Common myeloid progenitor, CD34-positive (primary cell): ENCODE results near the gene LRRC23.
"Not testable (repeated sequence)": the region's sequence is repeated elsewhere in the genome, so short reads cannot be mapped to it uniquely, and the experiment has no call there.

Experiments used
- CTCF ChIA-PET: fragments of 350-600 bp; sonication (Branson Sonifier 250); formaldehyde crosslinking; loops from one replicate; lab custom pipeline; 2021; ENCODE audit warnings: antibody characterized with exemption; lab: Charles Lee
- POLR2A ChIA-PET: fragments of 350-600 bp; sonication (Branson Sonifier 250); formaldehyde crosslinking; loops from one replicate; lab custom pipeline; 2021; ENCODE audit warnings: antibody characterized with exemption; lab: Charles Lee
- DNase-seq, 3 donors: peaks; one replicate each; pipeline versions ENCODE4 v3.0.0 to v3.0.0-alpha.2; 2013
- H3K27ac ChIP-seq, 2 experiments: 1 replicate in 1 of 2; 2 replicates in 1 of 2; pipeline ENCODE4 v1.7.0; 2013; ENCODE audit warnings: inconsistent platforms in 2 of 2, low read length in 2 of 2, mild to moderate bottlenecking in 2 of 2, low read depth in 1 of 2, moderate library complexity in 1 of 2; ENCODE audit not compliant: severe bottlenecking in 2 of 2, insufficient read depth in 1 of 2, poor library complexity in 1 of 2
- H3K27me3 ChIP-seq, 5 experiments: replicated peaks in 2 of 5; 1 replicate in 3 of 5; 2 replicates in 2 of 5; pipeline versions ENCODE4 v1.6.1 to v1.7.0; 2013; ENCODE audit warnings: low read length in 4 of 5, mild to moderate bottlenecking in 2 of 5, moderate library complexity in 2 of 5, inconsistent platforms in 1 of 5; ENCODE audit not compliant: insufficient read depth in 5 of 5, control insufficient read depth in 4 of 5
- H3K36me3 ChIP-seq, 4 experiments: 1 replicate in 2 of 4; 2 replicates in 2 of 4; pipeline versions ENCODE4 v1.6.1 to v1.7.0; 2013; ENCODE audit warnings: low read length in 3 of 4, control low read depth in 1 of 4, mild to moderate bottlenecking in 1 of 4; ENCODE audit not compliant: control insufficient read depth in 4 of 4, insufficient read depth in 4 of 4
- H3K4me1 ChIP-seq, 4 experiments: 1 replicate in 3 of 4; 2 replicates in 1 of 4; pipeline versions ENCODE4 v1.6.1 to v1.7.1; 2013; ENCODE audit warnings: low read length in 3 of 4, mild to moderate bottlenecking in 3 of 4, control low read depth in 1 of 4, inconsistent platforms in 1 of 4, moderate library complexity in 1 of 4; ENCODE audit not compliant: control insufficient read depth in 4 of 4, insufficient read depth in 4 of 4; ENCODE audit errors: control extremely low read depth in 1 of 4
- H3K4me3 ChIP-seq, 7 experiments: 1 replicate in 4 of 7; 2 replicates in 3 of 7; pipeline versions ENCODE4 v1.5.1 to v1.7.0; 2013; ENCODE audit warnings: mild to moderate bottlenecking in 7 of 7, low read length in 6 of 7, moderate library complexity in 6 of 7, inconsistent platforms in 2 of 7, low read depth in 2 of 7, control low read depth in 1 of 7; ENCODE audit not compliant: insufficient read depth in 4 of 7, control insufficient read depth in 1 of 7; ENCODE audit errors: extremely low read depth in 1 of 7
- H3K9me3 ChIP-seq, 5 experiments: 1 replicate in 4 of 5; 2 replicates in 1 of 5; pipeline versions ENCODE4 v1.6.1 to v1.7.1; 2013; ENCODE audit warnings: low read length in 4 of 5, mild to moderate bottlenecking in 2 of 5, inconsistent platforms in 1 of 5, low read depth in 1 of 5, moderate library complexity in 1 of 5; ENCODE audit not compliant: control insufficient read depth in 4 of 5, insufficient read depth in 2 of 5; ENCODE audit errors: control extremely low read depth in 1 of 5
- WGBS: methylation state at CpG from one replicate; pipeline ENCODE4 v1.1.5; 2013; ENCODE audit not compliant: insufficient coverage; 5-methylcytosine and 5-hydroxymethylcytosine counted together

LRRC23 gene

DNA sequence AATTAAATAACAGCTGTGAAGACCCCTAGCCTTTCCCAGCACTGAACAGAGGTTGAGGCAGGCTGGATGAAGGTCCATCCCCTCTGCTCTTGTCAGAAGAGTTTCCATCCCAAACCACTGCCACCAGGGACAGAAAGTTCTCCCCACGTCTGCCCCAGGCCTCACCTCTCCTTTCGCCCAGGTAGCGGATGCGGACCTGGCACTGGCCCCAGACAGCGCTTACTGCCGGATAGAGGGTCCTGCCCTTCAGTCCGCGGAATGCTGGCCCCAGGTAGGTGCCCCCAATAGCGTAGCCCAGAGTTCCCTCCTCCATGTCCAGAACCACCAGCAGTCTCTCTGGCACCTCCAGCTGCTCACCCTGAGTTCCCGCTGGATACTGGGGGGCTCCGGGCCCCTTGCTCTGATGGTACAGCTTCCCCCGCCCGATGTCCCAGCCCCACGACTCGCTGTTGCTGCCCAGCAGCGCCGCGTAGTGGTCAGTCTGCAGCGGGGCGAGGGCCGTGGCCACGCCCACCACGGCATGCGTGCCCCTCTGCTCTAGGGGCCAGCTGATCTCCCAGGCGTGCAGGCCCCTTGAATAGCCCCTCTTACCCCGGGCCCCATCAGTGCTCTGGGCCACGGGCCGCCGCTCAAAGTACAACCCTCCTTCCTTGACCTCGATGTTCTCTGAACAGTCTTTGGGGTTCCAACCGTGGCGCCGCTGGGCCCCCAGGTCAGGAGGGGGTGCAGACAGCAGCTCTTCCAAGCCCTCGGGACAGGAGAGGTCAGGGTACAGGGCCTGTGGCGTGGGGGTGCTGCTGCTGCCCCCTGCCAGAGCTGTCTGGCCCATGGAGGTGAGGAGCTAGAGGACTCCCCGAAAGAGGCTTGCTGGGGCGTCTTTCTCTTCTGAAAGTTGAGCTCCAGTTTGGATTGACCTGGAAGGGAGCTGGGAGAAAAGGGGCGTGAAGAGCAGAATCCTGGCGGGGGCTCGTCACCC, 32.3 kb upstream of the LRRC23 start:
- CTCF ChIA-PET, result interaction anchor here (0.6 to 9.4 kb wide), 40 partner anchors 9 to 241 kb away, joined by 3 to 105 read pairs (median 4); partner anchors contain the start of genes C12orf57, CDCA3, ENO2 and LRRC23
- peak; percentile 75 to 84 (median 82) for DNase-seq
- Histone ChIP-seq H3K9me3 (no peaks in the 10 kb centered on the region), H3K27me3 (no peaks in the 10 kb centered on the region), H3K4me1 (peaks cover 18 to 68% (median 61%) of the 10 kb centered on the region in 4 experiments), H3K4me3 (peak overlapping the region; percentile 76 to 94 (median 79)), H3K27ac (peak overlapping the region; percentile 55 to 86), H3K36me3 (peaks cover 4 to 29% (median 22%) of the 10 kb centered on the region in 4 experiments)
- POLR2A ChIA-PET, result interaction anchor here (0.7 to 2.6 kb wide), 8 partner anchors 18 to 236 kb away, joined by 3 to 21 read pairs (median 4); partner anchors contain the start of genes C12orf57, C1RL, RNU7-1 and USP5
- 2% methylated on average over 37 of the region's 40 CpGs for WGBS

DNA sequence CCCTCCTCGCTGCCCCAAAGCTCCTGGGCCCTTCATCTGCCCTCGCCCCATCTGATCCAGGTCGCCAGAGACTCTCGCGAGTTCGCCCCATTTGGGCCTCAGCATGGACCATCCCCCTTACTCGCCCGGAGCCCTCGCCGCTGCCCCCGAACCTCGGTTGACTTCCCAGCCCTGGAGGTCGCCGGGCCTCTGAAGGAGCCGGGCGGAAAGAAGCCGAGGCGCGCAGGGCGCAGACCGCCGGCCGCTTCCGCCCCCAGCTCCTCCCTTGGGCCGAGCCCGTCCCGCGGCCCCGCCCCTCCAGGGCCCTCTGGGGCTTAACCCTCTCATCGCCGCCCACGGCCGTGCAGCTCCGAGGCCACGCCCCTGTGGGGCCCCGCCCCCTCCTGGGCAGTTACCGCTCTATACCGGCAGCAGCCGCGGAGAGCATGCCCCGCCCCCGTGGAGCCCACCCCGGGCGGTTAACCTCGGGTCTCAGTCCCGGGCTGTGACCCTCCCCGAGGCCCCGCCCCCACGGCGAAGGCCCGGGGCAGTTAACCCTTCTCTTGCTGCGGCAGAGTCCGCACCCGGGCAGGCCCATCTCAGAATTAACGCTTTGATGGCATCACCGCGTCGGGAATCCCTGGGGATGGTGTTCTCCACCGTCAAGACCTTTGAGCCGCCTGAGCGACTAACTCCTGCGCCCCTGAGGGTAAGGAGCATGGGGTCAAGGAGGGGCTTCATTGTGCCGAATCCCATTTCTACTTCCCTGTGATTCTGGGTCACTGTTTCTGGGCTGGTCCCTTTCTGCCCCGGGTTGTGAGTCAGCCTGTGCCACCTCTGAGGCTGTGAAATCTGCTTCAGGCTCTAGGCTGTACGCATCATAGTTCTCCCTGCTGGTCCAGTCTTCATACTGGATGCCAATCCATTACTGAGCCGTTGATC, 31.3 kb upstream of the LRRC23 start, which contains the start of gene SPSB2:
Gene SPSB2, minus strand, starts transcription at position 210 of the 921 bp plus-strand sequence. CDS start 402 bp downstream, outside the sequence.
- Histone ChIP-seq H3K4me3 (peak within 1 kb of the TSS; percentile 77 to 94 (median 82)), H3K9me3 (no peaks in the 10 kb centered on the region), H3K4me1 (peaks cover 16 to 63% (median 55%) of the 10 kb centered on the region in 4 experiments), H3K27me3 (no peaks in the 10 kb centered on the region), H3K27ac (peak within 1 kb of the TSS; percentile 55 to 86), H3K36me3 (peaks cover 4 to 29% (median 22%) of the 10 kb centered on the region in 4 experiments)
- ChIA-PET CTCF (interaction anchor here (0.7 to 9.4 kb wide), 35 partner anchors 9 to 238 kb away, joined by 3 to 105 read pairs (median 5); partner anchors contain the start of genes C12orf57, CDCA3, LRRC23 and MLF2), POLR2A (interaction anchor here (0.9 to 2.6 kb wide), 6 partner anchors 17 to 235 kb away, joined by 3 to 21 read pairs (median 5); partner anchors contain the start of genes C12orf57, C1RL, RNU7-1 and USP5)
- WGBS, result under 1% methylated on average over 49 of the region's 66 CpGs
- peak; percentile 98 to 99 (median 99) for DNase-seq

DNA sequence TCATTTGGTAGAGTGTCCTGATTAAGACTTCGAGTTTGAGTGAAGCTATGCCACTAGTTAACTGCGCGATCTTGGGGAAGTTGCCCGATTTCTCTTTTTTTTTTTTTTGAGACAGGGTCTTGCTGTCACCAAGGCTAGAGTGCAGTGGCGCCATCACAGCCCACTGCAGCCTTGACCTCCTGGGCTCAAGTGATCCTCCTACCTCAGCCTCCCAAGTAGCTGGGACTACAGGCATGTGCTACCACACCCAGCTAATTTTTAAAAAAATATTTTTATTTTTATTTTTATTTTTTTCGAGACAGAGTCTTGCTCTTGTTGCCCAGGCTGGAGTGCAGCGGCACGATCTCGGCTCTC, 30.6 kb upstream of the LRRC23 start:
- H3K27me3 ChIP-seq, H3K9me3 ChIP-seq, DNase-seq: not testable (repeated sequence)
- WGBS, result 41% methylated on average over 8 of the region's 9 CpGs
- ChIA-PET CTCF (interaction anchor here (0.7 to 9.4 kb wide), 10 partner anchors 8 to 237 kb away, joined by 3 to 105 read pairs (median 6); partner anchors contain the start of gene LRRC23), POLR2A (interaction anchor here (1.2 to 2.6 kb wide), 2 partner anchors 17 to 22 kb away, joined by 4 to 21 read pairs; partner anchors contain the start of gene USP5)
- Histone ChIP-seq H3K4me1 (peaks cover 10 to 56% (median 49%) of the 10 kb centered on the region in 4 experiments), H3K4me3 (peak overlapping the region; percentile 50 to 94 (median 80)), H3K36me3 (peaks cover 4 to 27% (median 21%) of the 10 kb centered on the region in 4 experiments), H3K27ac (peak overlapping the region; percentile 20 to 77)

DNA sequence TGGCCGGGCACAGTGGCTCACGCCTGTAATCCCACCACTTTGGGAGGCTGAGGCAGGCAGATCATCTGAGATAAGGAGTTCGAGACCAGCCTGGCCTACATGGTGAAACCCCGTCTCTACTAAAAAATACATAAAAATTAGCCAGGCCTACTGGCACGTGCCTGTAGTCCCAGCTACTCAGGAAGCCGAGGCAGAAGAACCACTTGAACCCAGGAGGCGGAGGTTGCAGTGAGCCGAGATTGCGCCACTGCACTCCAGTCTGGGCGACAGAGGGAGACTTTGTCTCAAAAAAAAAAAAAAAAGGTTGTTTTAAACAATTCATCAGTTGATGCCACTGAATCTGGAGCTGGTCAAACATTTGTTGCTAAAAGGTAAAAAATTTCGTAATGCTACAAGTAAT, 24.8 kb upstream of the LRRC23 start:
- 100% methylated on average over 7 of the region's 11 CpGs for WGBS

DNA sequence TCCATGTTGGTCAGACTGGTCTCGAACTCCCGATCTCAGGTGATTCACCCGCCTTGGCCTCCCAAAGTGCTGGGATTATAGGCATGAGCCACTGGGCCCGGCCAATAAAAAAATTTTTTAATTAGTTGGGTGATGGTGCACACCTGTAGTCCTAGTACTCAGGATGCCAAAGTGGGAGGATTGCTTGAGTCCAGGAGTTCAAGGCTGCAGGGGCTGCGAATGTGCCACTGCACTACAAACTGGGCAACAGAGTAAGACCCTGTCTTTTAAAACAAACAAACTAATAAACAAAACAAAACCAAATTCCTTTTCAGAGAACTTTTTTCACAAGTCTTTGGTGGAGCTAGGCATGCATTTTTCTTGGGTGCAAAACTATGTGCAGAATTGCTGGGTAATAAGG, 21.4 kb upstream of the LRRC23 start:
- WGBS, result no CpG with 5 or more reads among the region's 5 CpGs

More for the DNA sequence above, 24.8 kb upstream of the LRRC23 start:
- H3K27ac ChIP-seq, H3K4me3 ChIP-seq, H3K27me3 ChIP-seq, H3K9me3 ChIP-seq, DNase-seq: not testable (repeated sequence)
- peaks cover 4 to 12% (median 7%) of the 10 kb centered on the region in 4 experiments for H3K4me1 ChIP-seq
- ChIA-PET POLR2A (interaction anchor here (0.7 kb wide), 1 partner anchor 64 kb away, joined by 7 read pairs; the partner anchor contains the start of gene RNU7-1), CTCF (interaction anchor here (0.7 to 0.8 kb wide), 3 partner anchors 10 to 644 kb away, joined by 3 to 4 read pairs (median 3); no protein-coding TSS in a partner anchor)
- peaks cover 2 to 17% (median 12%) of the 10 kb centered on the region in 4 experiments for H3K36me3 ChIP-seq

GRCh38 chr12:6883683-6884082, 20.9 kb upstream of the LRRC23 start:
- Histone ChIP-seq H3K27ac (no peak overlapping the region), H3K4me1 (peaks cover 0 to 6% (median 4%) of the 10 kb centered on the region in 4 experiments), H3K27me3 (no peaks in the 10 kb centered on the region), H3K9me3 (no peaks in the 10 kb centered on the region), H3K4me3 (no peak overlapping the region), H3K36me3 (peaks cover 2 to 20% (median 13%) of the 10 kb centered on the region in 4 experiments)
- DNase-seq, result no peak
- POLR2A ChIA-PET, result no interaction called here
- CTCF ChIA-PET, result interaction anchor here (1.0 to 4.0 kb wide), 2 partner anchors 9 to 11 kb away, joined by 3 to 26 read pairs; partner anchors contain the start of gene SPSB2
- 98% methylated on average over 11 of the region's 11 CpGs for WGBS

More for the DNA sequence above, 21.4 kb upstream of the LRRC23 start:
- no peak overlapping the region for H3K27ac ChIP-seq
- peaks cover 0 to 6% (median 4%) of the 10 kb centered on the region in 4 experiments for H3K4me1 ChIP-seq
- H3K27me3 ChIP-seq, result no peaks in the 10 kb centered on the region
- no peaks in the 10 kb centered on the region for H3K9me3 ChIP-seq
- peaks cover 2 to 20% (median 13%) of the 10 kb centered on the region in 4 experiments for H3K36me3 ChIP-seq
- no peak for DNase-seq
- ChIA-PET POLR2A (no interaction called here), CTCF (interaction anchor here (1.0 to 4.0 kb wide), 4 partner anchors 9 to 16 kb away, joined by 3 to 26 read pairs (median 5); partner anchors contain the start of genes SPSB2 and TPI1)
- peak overlapping the region in 1 of 7 experiments; percentile 6 for H3K4me3 ChIP-seq
